Mucosa of descending colon (tissue), 3 donors: Measurements from ENCODE around the gene MRPL55. TPM values are rescaled to one million over a fixed set of nuclear protein-coding genes. Genes with fewer than 3 reads are reported as not detected.

Experiments used
- ATAC-seq: fragments of 200-7000 bp; cut with Tn5 transposase; one replicate; pipeline ENCODE4 v1.9.1; 2020; ENCODE audit warnings: mild to moderate bottlenecking, moderate library complexity
- DNase-seq, 3 donors: peaks; one replicate each; pipeline ENCODE4 v3.0.0-alpha.2; 2020
- H3K36me3 ChIP-seq: fragments of 200-600 bp; one replicate; pipeline ENCODE4 v1.8.0; 2021; ENCODE audit warnings: low read depth, mild to moderate bottlenecking
- H3K4me1 ChIP-seq: fragments of 200-600 bp; one replicate; pipeline ENCODE4 v1.8.0; 2021; ENCODE audit warnings: low read depth, mild to moderate bottlenecking
- H3K4me3 ChIP-seq: fragments of 200-600 bp; one replicate; pipeline ENCODE4 v1.8.0; 2021; ENCODE audit warnings: mild to moderate bottlenecking
- H3K9me3 ChIP-seq: fragments of 200-600 bp; one replicate; pipeline ENCODE4 v1.8.0; 2021; ENCODE audit warnings: mild to moderate bottlenecking
- intact Hi-C, 2 donors: fragments of 100-400 bp; cut with DNase I in 1 of 2; cut with micrococcal nuclease in 1 of 2; formaldehyde crosslinking; loops; one replicate each; pipeline versions ENCODE4 v1.11.0 to v1.11.1; 2022; cut with DNase I, micrococcal nuclease
- total RNA-seq, 3 donors: library from RNA; stranded (reverse); fragmentation: NEBNext Ultra II Directional in 2 of 3; extraction: Animal tissue kit (Norgen Biotek cat#: 25700) in 2 of 3; gene quantifications; one replicate each; pipeline versions ENCODE4 v1.2.1 to v1.2.4, GENCODE V29; 2021 to 2023
- TF ChIP-seq, protein P1 (sequence below): fragments of 200-600 bp; IDR thresholded peaks from one replicate; pipeline ENCODE4 v1.8.0; 2022; ENCODE audit warnings: antibody characterized with exemption, mild to moderate bottlenecking
- donor health status: DM: no; HTN: no; CAD: no; lungs with moderate emphysema.
- donor health status: DM: no; HTN: no; CAD: no.
- donor health status: DM: no; HTN: yes; CAD: no.

Gene MRPL55
- total RNA-seq, 3 donors from 2014 or later = 24.3 to 42.1 (median 37.3) TPM

DNA sequence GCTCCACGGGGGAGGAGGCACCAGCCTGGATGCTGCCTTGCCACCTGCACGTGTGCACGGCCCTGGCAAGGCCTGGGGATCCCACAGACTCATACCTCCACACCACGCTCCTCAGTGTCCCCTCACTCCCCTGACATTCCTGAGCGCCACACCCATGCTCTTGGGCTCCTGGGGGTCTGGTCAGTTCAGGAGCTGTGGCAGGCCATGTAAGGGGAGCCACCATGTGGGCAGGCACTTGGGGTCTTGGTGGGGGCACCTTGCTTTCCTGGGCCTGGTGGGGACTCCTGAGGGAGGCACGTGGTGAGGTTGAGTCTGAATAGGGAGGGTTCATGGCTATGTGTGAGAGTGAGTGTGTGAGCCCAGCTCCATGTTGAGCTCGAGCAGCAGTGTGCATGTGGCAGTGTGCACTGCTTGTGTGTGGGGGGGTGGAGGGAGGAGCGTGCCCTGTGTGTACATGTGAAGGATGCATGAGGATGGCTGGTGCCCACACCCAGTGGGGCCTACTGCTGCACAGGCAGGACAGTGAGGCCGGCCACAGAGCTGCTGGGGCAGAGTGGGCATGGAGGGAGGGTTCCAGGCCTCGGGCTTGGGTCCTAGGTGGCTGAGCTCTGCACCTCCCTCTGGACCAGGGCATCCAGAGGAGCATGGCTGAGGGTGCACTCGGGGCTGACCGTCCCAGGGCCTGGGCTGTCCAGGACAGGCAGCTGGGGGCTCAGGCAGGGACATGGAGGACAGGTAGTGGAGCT lies 42.3 kb upstream of the MRPL55 start:
- intact Hi-C loops = no loop called here
- DNase-seq = no peak
- H3K4me1 ChIP-seq = no peaks in the 10 kb centered on the region

DNA sequence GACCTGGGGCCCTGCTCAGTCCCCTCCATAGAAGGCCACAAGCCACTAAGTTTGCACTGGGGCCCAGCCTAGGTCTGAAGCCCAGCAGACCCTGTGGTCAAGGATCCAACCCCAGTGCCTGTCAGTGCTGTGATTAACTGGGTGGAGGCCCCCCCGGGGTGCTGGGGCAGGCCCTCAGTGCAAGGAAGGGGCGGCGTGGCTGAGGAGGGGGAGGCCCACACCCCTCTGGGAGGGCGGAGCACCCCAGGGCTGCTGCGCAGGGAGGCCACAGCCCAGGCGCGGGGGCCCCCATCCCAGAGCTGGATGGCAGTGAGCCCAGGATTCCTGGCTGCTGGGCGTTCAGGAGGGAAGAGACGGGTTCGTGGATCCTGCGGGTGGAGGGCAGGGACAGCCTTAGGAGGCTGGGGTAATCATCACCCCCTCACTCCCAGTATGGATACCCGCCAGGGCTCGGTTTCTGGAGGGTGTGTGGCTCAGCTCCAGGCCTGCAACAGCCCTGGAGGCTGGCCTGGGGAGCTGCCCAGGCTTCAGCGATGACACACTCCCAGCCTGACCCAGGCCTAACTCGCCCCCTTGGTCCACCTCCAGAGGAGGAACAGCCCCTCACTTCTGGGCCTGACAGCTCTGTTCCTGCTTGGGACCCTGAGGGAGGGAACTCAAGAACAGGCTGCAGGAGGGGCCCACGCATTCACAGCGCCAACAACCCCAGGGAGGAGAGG lies 41.5 kb upstream of the MRPL55 start:
- intact Hi-C loops = no loop called here
- TF ChIP-seq, protein P1, sequence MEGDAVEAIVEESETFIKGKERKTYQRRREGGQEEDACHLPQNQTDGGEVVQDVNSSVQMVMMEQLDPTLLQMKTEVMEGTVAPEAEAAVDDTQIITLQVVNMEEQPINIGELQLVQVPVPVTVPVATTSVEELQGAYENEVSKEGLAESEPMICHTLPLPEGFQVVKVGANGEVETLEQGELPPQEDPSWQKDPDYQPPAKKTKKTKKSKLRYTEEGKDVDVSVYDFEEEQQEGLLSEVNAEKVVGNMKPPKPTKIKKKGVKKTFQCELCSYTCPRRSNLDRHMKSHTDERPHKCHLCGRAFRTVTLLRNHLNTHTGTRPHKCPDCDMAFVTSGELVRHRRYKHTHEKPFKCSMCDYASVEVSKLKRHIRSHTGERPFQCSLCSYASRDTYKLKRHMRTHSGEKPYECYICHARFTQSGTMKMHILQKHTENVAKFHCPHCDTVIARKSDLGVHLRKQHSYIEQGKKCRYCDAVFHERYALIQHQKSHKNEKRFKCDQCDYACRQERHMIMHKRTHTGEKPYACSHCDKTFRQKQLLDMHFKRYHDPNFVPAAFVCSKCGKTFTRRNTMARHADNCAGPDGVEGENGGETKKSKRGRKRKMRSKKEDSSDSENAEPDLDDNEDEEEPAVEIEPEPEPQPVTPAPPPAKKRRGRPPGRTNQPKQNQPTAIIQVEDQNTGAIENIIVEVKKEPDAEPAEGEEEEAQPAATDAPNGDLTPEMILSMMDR = no peak
- Histone ChIP-seq H3K36me3 (no peaks in the 10 kb centered on the region), H3K9me3 (no peaks in the 10 kb centered on the region), H3K4me3 (no peak overlapping the region), H3K4me1 (no peaks in the 10 kb centered on the region)
- ATAC-seq = peak; percentile 33
- peak in 2 of 3 donors; percentile 57 to 70 for DNase-seq

More for the DNA sequence above, 42.3 kb upstream of the MRPL55 start:
- no peak overlapping the region for H3K4me3 ChIP-seq
- H3K9me3 ChIP-seq = no peaks in the 10 kb centered on the region
- TF ChIP-seq, protein P1 = no peak
- H3K36me3 ChIP-seq = no peaks in the 10 kb centered on the region
- peak; percentile 3 for ATAC-seq

DNA sequence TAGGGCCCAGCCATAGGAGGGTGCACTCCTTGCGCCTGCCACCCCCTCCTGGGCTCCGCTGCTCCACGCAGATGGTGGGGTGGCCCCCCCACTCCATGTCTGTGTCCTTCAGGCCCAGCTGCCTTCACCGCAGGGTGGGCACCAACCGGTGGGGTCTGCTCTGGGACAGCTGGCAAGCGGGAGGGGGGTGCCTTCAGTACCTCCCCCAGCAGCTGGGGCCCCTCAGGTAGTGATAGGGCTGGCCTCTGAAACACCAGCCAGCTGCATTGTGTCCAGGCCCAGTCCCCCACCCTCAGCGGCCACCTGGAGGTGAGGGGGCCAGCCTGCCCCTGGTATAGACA lies 41.0 kb upstream of the MRPL55 start:
- TF ChIP-seq, protein P1 = no peak
- ATAC-seq = peak; percentile 2
- intact Hi-C loops = no loop called here
- Histone ChIP-seq H3K9me3 (no peaks in the 10 kb centered on the region), H3K4me1 (no peaks in the 10 kb centered on the region), H3K36me3 (no peaks in the 10 kb centered on the region), H3K4me3 (no peak overlapping the region)
- DNase-seq = no peak

DNA sequence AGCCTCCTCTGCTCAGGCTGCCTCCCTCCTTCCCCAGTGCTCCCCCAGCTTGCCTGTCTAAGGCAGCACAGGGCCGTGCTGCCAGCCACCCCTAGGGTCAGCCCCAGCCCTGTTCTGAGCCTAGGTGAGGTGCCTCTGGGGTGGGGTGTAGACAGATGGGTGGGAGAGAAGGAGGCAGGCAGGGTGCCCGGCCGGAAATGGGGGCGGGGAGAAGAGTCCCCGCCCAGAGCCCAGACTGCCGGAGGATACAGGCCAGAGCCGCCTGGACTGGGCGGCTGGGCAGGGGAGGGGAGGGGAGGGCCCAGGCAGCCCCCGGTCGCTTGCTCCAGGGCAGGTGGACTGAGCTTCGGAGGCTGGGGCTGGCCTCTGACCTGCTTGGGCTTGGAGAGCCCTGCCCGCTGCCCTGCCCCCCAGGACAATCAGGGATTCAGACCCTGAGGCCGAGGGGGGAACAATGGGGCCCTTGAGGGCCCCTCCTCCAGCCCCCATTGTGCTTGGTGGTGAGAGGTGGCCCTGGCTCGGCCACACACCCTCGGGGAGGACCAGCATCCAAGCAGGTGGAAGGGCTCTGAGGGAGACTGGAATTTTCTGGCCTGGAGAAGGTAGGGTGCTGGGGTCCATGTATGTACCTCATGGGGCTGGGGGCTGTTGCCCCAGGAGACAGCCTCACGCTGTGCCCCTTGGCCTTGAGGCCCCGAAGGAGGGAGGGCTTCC lies 40.5 kb upstream of the MRPL55 start, which contains the start of gene GJC2:
TSS of gene GJC2 (plus strand) at position 525 of the 714 bp plus-strand sequence. CDS start 7,829 bp downstream, outside the sequence.
- H3K36me3 ChIP-seq = no peaks in the 10 kb centered on the region
- no peaks in the 10 kb centered on the region for H3K9me3 ChIP-seq
- peak; percentile 27 for ATAC-seq
- DNase-seq = peak in 2 of 3 donors; percentile 44 to 56
- no peaks in the 10 kb centered on the region for H3K4me1 ChIP-seq
- H3K4me3 ChIP-seq = no peak within 1 kb of the TSS
- TF ChIP-seq, protein P1 = no peak
- intact Hi-C loops = no loop called here

DNA sequence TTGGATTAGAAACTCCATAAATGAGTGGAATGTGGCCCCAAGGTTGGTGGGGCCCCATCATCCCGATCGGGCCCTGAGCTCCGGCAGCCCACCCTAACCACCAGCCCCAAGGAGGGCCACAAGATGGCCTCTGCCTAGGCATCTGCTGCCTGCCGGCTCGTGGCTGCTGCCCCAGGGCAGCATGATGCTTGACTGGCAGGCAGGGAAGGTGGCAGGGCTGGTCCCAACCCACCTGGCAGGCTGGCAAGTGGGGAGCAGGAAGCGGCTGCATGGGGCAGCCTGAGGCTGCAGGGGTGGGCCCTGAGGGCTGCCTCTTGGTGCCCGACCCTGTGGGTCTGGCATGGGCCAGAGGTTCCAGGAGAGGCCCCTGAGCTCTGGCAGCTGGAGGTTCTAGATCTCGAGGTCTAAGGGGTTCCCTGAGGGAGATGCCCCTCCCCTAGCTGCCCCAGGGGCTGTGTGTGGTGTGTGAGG lies 39.9 kb upstream of the MRPL55 start:
- TF ChIP-seq, protein P1 = no peak
- intact Hi-C loops = no loop called here
- ATAC-seq = no peak

More for the DNA sequence above, 39.9 kb upstream of the MRPL55 start:
- Histone ChIP-seq H3K9me3 (no peaks in the 10 kb centered on the region), H3K4me1 (no peaks in the 10 kb centered on the region), H3K4me3 (no peak overlapping the region), H3K36me3 (no peaks in the 10 kb centered on the region)
- peak in 1 of 3 donors; percentile 28 for DNase-seq
